ENCODE data around the gene SLC24A3.
"Not testable (repeated sequence)": the region's sequence is repeated elsewhere in the genome, so short reads cannot be mapped to it uniquely, and the experiment has no call there.

The SLC24A3 gene

DNA sequence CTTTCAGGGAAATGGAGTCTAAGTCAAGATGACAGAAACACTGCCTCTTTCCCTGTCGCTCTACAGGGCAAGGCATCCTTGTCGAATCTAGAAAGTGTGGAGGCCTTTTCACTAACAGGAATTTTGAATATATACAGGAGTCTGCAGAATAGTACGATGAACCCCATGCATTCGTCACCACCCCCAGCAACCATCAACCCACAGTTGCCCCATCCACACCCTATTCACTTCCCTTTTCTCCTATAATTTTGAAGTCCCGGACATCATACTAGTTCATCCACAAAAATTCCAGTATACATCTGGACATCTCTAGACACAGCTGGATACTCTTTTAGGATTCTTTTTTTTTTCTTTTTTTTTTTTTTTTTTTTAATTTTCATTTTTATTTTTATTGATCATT lies 464.9 kb downstream of the SLC24A3 start:
- Histone ChIP-seq H3K4me3 (ENCODE audit: low read depth in 1 of 5, low read length in 5 of 5) (no peak overlapping the region), H3K4me1 (ENCODE audit: control insufficient read depth in 5 of 5, insufficient read depth in 5 of 5, low read length in 5 of 5) (no peaks in the 10 kb centered on the region)

DNA sequence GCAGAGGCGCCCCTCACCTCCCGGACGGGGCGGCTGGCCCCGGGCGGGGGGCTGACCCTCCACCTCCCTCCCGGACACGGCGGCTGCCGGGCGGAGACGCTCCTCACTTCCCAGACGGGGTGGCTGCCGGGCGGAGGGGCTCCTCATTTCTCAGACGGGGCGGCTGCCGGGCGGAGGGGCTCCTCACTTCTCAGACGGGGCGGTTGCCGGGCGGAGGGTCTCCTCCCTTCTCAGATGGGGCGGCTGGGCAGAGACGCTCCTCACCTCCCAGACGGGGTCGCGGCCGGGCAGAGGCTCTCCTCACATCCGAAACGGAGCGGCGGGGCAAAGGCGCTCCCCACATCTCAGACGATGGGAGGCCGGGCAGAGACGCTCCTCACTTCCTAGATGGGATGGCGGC lies 466.1 kb downstream of the SLC24A3 start:
- not testable (repeated sequence) for H3K9me3 ChIP-seq (ENCODE audit: control insufficient read depth in 5 of 5, low read length in 5 of 5); H3K4me1 ChIP-seq (ENCODE audit: control insufficient read depth in 5 of 5, insufficient read depth in 5 of 5, low read length in 5 of 5); H3K36me3 ChIP-seq (ENCODE audit: control insufficient read depth in 5 of 5, insufficient read depth in 5 of 5, low read length in 5 of 5); H3K4me3 ChIP-seq (ENCODE audit: low read depth in 1 of 5, low read length in 5 of 5); H3K9ac ChIP-seq (ENCODE audit: low read length in 5 of 5); H3K27ac ChIP-seq (ENCODE audit: low read depth, low read length); H3K27me3 ChIP-seq (ENCODE audit: control insufficient read depth in 5 of 5, insufficient read depth in 4 of 5, low read length in 5 of 5)

More for the DNA sequence above, 464.9 kb downstream of the SLC24A3 start:
- Histone ChIP-seq H3K27me3 (ENCODE audit: control insufficient read depth in 5 of 5, insufficient read depth in 4 of 5, low read length in 5 of 5) (no peaks in the 10 kb centered on the region), H3K9me3 (ENCODE audit: control insufficient read depth in 5 of 5, low read length in 5 of 5) (no peaks in the 10 kb centered on the region), H3K36me3 (ENCODE audit: control insufficient read depth in 5 of 5, insufficient read depth in 5 of 5, low read length in 5 of 5) (no peaks in the 10 kb centered on the region), H3K27ac (ENCODE audit: low read depth, low read length) (no peak overlapping the region), H3K9ac (ENCODE audit: low read length in 5 of 5) (no peak overlapping the region)

- no peak overlapping the region for H3K4me3 ChIP-seq (ENCODE audit: low read depth in 1 of 5, low read length in 5 of 5)
- no peak overlapping the region for H3K9ac ChIP-seq (ENCODE audit: low read length in 5 of 5)
- H3K9me3 ChIP-seq (ENCODE audit: control insufficient read depth in 5 of 5, low read length in 5 of 5) = no peaks in the 10 kb centered on the region
- no peaks in the 10 kb centered on the region for H3K4me1 ChIP-seq (ENCODE audit: control insufficient read depth in 5 of 5, insufficient read depth in 5 of 5, low read length in 5 of 5)
- H3K36me3 ChIP-seq (ENCODE audit: control insufficient read depth in 5 of 5, insufficient read depth in 5 of 5, low read length in 5 of 5) = no peaks in the 10 kb centered on the region
- no peaks in the 10 kb centered on the region for H3K27me3 ChIP-seq (ENCODE audit: control insufficient read depth in 5 of 5, insufficient read depth in 4 of 5, low read length in 5 of 5)
- H3K27ac ChIP-seq (ENCODE audit: low read depth, low read length) = no peak overlapping the region
Observed at GRCh38 chr20:19679900-19680495, 467.6 kb downstream of the SLC24A3 start.

DNA sequence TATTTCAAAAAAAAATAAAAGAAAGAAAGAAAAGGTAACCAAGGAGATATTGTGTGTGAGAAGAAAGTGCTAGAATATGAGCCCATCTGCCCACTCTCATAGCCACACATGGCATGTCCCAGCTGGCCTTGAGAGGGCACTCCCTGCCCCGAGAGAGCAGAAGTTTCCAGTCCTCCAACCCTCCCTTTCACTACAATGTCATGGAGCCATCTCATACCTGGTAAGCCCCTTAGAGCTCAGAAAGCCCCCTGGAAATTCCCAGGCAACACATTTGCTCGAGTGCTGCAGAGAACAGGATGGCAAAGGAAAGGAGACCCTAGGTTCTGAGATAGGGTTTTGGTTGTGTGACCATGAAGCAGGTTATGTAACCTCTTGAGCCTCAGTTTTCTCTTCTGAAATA lies 469.8 kb downstream of the SLC24A3 start:
- Histone ChIP-seq H3K27ac (ENCODE audit: low read depth, low read length) (no peak overlapping the region), H3K9ac (ENCODE audit: low read length in 5 of 5) (no peak overlapping the region), H3K9me3 (ENCODE audit: control insufficient read depth in 5 of 5, low read length in 5 of 5) (peaks cover 0 to 3% (median 0%) of the 10 kb centered on the region in 5 donors), H3K4me3 (ENCODE audit: low read depth in 1 of 5, low read length in 5 of 5) (no peak overlapping the region), H3K4me1 (ENCODE audit: control insufficient read depth in 5 of 5, insufficient read depth in 5 of 5, low read length in 5 of 5) (peaks cover 0 to 5% (median 0%) of the 10 kb centered on the region in 5 donors), H3K27me3 (ENCODE audit: control insufficient read depth in 5 of 5, insufficient read depth in 4 of 5, low read length in 5 of 5) (no peaks in the 10 kb centered on the region), H3K36me3 (ENCODE audit: control insufficient read depth in 5 of 5, insufficient read depth in 5 of 5, low read length in 5 of 5) (peaks cover 0 to 3% (median 0%) of the 10 kb centered on the region in 5 donors)

DNA sequence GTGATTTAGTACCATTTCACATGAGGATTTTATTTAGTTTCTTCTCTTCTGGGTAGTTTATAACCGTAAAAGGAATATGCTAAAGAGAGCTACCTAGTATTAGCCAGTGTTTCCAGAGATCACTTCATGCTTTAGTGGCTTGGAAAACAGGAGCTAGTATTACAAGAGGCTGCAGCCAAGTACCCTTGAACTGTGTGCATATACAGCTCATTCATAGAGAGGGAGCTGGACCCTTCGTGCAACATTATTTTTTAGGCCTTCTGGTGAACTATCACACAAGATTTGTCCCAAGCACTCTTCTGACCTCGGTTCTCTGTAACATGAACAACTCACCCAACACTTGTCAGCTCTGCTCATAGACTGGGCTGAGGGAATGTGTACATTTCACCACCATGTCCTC lies 470.7 kb downstream of the SLC24A3 start:
- no peak overlapping the region for H3K4me3 ChIP-seq (ENCODE audit: low read depth in 1 of 5, low read length in 5 of 5)
- H3K4me1 ChIP-seq (ENCODE audit: control insufficient read depth in 5 of 5, insufficient read depth in 5 of 5, low read length in 5 of 5) = peaks cover 0 to 5% (median 5%) of the 10 kb centered on the region in 5 donors
- H3K36me3 ChIP-seq (ENCODE audit: control insufficient read depth in 5 of 5, insufficient read depth in 5 of 5, low read length in 5 of 5) = peaks cover 0 to 3% (median 0%) of the 10 kb centered on the region in 5 donors
- no peaks in the 10 kb centered on the region for H3K27me3 ChIP-seq (ENCODE audit: control insufficient read depth in 5 of 5, insufficient read depth in 4 of 5, low read length in 5 of 5)
- H3K27ac ChIP-seq (ENCODE audit: low read depth, low read length) = no peak overlapping the region
- no peak overlapping the region for H3K9ac ChIP-seq (ENCODE audit: low read length in 5 of 5)
- peaks cover 0 to 3% (median 0%) of the 10 kb centered on the region in 5 donors for H3K9me3 ChIP-seq (ENCODE audit: control insufficient read depth in 5 of 5, low read length in 5 of 5)

DNA sequence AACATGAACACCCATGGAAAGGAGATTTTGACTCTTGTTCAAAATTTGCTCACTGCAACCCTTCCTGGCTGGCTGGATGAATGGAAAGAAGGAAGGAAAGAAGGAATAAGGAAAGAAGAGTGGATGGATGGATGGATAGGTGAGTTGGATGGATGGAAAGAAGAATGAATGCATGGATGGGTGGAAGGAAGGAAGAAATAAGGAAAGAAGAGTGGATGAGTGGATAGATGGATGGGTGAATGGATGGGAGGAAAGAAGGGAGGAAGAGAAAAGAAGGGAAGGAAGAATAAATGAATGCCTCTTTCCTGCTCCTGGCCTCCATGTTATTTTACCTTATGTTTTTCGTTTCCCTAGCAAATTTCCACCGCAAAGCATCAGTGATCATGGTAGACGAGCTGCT lies 471.4 kb downstream of the SLC24A3 start:
- H3K27me3 ChIP-seq (ENCODE audit: control insufficient read depth in 5 of 5, insufficient read depth in 4 of 5, low read length in 5 of 5) = no peaks in the 10 kb centered on the region
- peaks cover 0 to 9% (median 5%) of the 10 kb centered on the region in 5 donors for H3K4me1 ChIP-seq (ENCODE audit: control insufficient read depth in 5 of 5, insufficient read depth in 5 of 5, low read length in 5 of 5)
- no peak overlapping the region for H3K27ac ChIP-seq (ENCODE audit: low read depth, low read length)
- peaks cover 0 to 3% (median 0%) of the 10 kb centered on the region in 5 donors for H3K9me3 ChIP-seq (ENCODE audit: control insufficient read depth in 5 of 5, low read length in 5 of 5)
- H3K36me3 ChIP-seq (ENCODE audit: control insufficient read depth in 5 of 5, insufficient read depth in 5 of 5, low read length in 5 of 5) = peaks cover 0 to 3% (median 0%) of the 10 kb centered on the region in 5 donors
- no peak overlapping the region for H3K9ac ChIP-seq (ENCODE audit: low read length in 5 of 5)
- H3K4me3 ChIP-seq (ENCODE audit: low read depth in 1 of 5, low read length in 5 of 5) = no peak overlapping the region

- Histone ChIP-seq H3K4me1 (ENCODE audit: control insufficient read depth in 5 of 5, insufficient read depth in 5 of 5, low read length in 5 of 5) (peaks cover 0 to 15% (median 5%) of the 10 kb centered on the region in 5 donors), H3K9me3 (ENCODE audit: control insufficient read depth in 5 of 5, low read length in 5 of 5) (peaks cover 0 to 3% (median 0%) of the 10 kb centered on the region in 5 donors), H3K27ac (ENCODE audit: low read depth, low read length) (no peak overlapping the region), H3K4me3 (ENCODE audit: low read depth in 1 of 5, low read length in 5 of 5) (no peak overlapping the region), H3K36me3 (ENCODE audit: control insufficient read depth in 5 of 5, insufficient read depth in 5 of 5, low read length in 5 of 5) (peaks cover 0 to 3% (median 0%) of the 10 kb centered on the region in 5 donors), H3K27me3 (ENCODE audit: control insufficient read depth in 5 of 5, insufficient read depth in 4 of 5, low read length in 5 of 5) (no peaks in the 10 kb centered on the region), H3K9ac (ENCODE audit: low read length in 5 of 5) (no peak overlapping the region)
Observed at GRCh38 chr20:19688031-19688806, 475.8 kb downstream of the SLC24A3 start.

DNA sequence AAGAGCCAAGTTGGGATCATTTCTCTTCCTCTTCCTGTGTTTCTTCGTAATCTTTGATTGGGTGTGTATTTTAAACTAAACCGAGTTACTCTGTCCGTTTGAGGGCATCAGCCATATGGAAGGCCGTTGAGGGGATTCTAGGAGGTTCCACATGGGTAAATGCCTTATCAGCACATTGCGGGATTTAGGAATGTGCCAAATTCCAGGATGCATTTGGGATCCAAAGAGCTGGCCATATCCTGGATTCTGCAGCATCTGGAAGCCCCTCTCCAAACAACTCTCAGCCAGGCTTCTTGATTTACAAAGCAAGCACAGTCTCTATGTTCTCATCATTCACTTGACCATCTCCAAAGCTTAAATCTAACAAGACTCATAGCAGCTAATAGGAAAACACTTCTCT lies 478.0 kb downstream of the SLC24A3 start:
- Histone ChIP-seq H3K9ac (ENCODE audit: low read length in 5 of 5) (no peak overlapping the region), H3K4me1 (ENCODE audit: control insufficient read depth in 5 of 5, insufficient read depth in 5 of 5, low read length in 5 of 5) (peaks cover 0 to 22% (median 15%) of the 10 kb centered on the region in 5 donors), H3K4me3 (ENCODE audit: low read depth in 1 of 5, low read length in 5 of 5) (no peak overlapping the region), H3K36me3 (ENCODE audit: control insufficient read depth in 5 of 5, insufficient read depth in 5 of 5, low read length in 5 of 5) (peaks cover 0 to 3% (median 0%) of the 10 kb centered on the region in 5 donors), H3K9me3 (ENCODE audit: control insufficient read depth in 5 of 5, low read length in 5 of 5) (peaks cover 0 to 3% (median 0%) of the 10 kb centered on the region in 5 donors), H3K27me3 (ENCODE audit: control insufficient read depth in 5 of 5, insufficient read depth in 4 of 5, low read length in 5 of 5) (no peaks in the 10 kb centered on the region), H3K27ac (ENCODE audit: low read depth, low read length) (no peak overlapping the region)

- Histone ChIP-seq H3K27ac (ENCODE audit: low read depth, low read length) (no peak overlapping the region), H3K4me3 (ENCODE audit: low read depth in 1 of 5, low read length in 5 of 5) (no peak overlapping the region), H3K9me3 (ENCODE audit: control insufficient read depth in 5 of 5, low read length in 5 of 5) (no peaks in the 10 kb centered on the region), H3K27me3 (ENCODE audit: control insufficient read depth in 5 of 5, insufficient read depth in 4 of 5, low read length in 5 of 5) (no peaks in the 10 kb centered on the region), H3K4me1 (ENCODE audit: control insufficient read depth in 5 of 5, insufficient read depth in 5 of 5, low read length in 5 of 5) (peaks cover 0 to 22% (median 13%) of the 10 kb centered on the region in 5 donors), H3K36me3 (ENCODE audit: control insufficient read depth in 5 of 5, insufficient read depth in 5 of 5, low read length in 5 of 5) (peaks cover 0 to under 1% (median 0%) of the 10 kb centered on the region in 5 donors), H3K9ac (ENCODE audit: low read length in 5 of 5) (no peak overlapping the region)
Observed at GRCh38 chr20:19691125-19691524, 478.7 kb downstream of the SLC24A3 start.

DNA sequence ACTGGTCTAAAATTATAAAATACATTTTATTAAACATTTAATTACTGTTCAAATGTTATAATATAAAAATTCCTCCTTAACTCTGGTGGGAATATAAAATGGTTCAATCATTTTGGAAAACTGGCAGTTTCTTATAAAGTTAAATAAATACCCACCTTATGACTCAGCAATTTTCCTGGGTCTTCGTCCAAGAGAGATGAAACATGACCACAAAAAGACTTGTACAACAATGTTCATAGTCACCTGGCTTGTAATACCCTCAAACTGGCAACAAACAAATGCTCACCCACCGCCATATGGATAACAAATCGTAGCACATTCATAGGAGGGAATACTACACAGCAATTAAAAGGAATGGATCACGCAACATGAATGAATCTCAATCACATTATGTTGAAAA lies 479.7 kb downstream of the SLC24A3 start:
- Histone ChIP-seq H3K36me3 (ENCODE audit: control insufficient read depth in 5 of 5, insufficient read depth in 5 of 5, low read length in 5 of 5) (no peaks in the 10 kb centered on the region), H3K4me3 (ENCODE audit: low read depth in 1 of 5, low read length in 5 of 5) (no peak overlapping the region), H3K27ac (ENCODE audit: low read depth, low read length) (no peak overlapping the region), H3K9me3 (ENCODE audit: control insufficient read depth in 5 of 5, low read length in 5 of 5) (no peaks in the 10 kb centered on the region), H3K4me1 (ENCODE audit: control insufficient read depth in 5 of 5, insufficient read depth in 5 of 5, low read length in 5 of 5) (peaks cover 0 to 22% (median 10%) of the 10 kb centered on the region in 5 donors), H3K27me3 (ENCODE audit: control insufficient read depth in 5 of 5, insufficient read depth in 4 of 5, low read length in 5 of 5) (no peaks in the 10 kb centered on the region), H3K9ac (ENCODE audit: low read length in 5 of 5) (no peak overlapping the region)
